T47D (cell line): ENCODE results near the gene PIK3CB.
"Not testable (repeated sequence)": the region's sequence is repeated elsewhere in the genome, so short reads cannot be mapped to it uniquely, and the experiment has no call there.

Source experiments
- DNase-seq, 2 experiments: peaks; one replicate each; pipeline versions ENCODE4 v3.0.0 to v3.0.0-alpha.2; 2011 to 2012; ENCODE audit warnings: low read depth in 1 of 2, low spot score in 1 of 2
- JUND ChIP-seq: IDR thresholded peaks from 2 replicates; pipeline ENCODE4 v1.6.1; 2012; ENCODE audit warnings: low read depth
- in situ Hi-C: cut with HindIII; loops from 2 replicates; pipeline ENCODE4 v1.10.0; 2016; ENCODE audit warnings: low sequenced_read_pairs, low pct_unique_long_range_greater_than_20kb

The PIK3CB gene

GRCh38 chr3:138842483-138843188 lies 7.9 kb upstream of the PIK3CB start:
- in situ Hi-C loops = no loop called here
- no peak for DNase-seq
- TF ChIP-seq JUND = no peak

GRCh38 chr3:138838385-138838784 lies 3.7 kb upstream of the PIK3CB start:
- in situ Hi-C loops, DNase-seq: not testable (repeated sequence)

DNA sequence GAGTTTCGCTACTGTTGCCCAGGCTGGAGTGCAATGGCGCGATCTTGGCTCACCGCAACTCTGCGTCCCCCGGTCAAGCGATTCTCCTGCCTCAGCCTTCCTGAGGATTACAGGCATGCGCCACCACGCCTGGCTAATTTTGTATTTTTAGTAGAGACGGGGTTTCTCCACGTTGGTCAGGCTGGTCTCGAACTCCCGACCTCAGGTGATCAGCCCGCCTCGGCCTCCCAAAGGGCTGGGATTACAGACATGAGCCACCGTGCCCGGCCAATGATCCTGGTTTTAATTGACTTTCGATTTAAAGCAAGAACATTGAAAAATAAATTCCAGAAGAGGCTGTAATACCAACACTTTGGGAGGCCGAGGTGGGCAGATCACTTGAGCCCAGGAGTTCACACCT lies 1.1 kb upstream of the PIK3CB start:
- DNase-seq, in situ Hi-C loops: not testable (repeated sequence)

- TF ChIP-seq JUND = no peak
- in situ Hi-C loops = no loop called here
- DNase-seq = no peak
Observed at GRCh38 chr3:138835397-138835757, 649 bp upstream of the PIK3CB start.

GRCh38 chr3:138833899-138834595 lies 681 bp downstream of the PIK3CB start:
- in situ Hi-C loops = no loop called here
- no peak for TF ChIP-seq JUND
- DNase-seq = peak; percentile 47 to 66

GRCh38 chr3:138832473-138833057 lies 2.2 kb downstream of the PIK3CB start:
- in situ Hi-C loops = not testable (repeated sequence)
- DNase-seq = peak in 1 of 2 experiments; percentile 77

- DNase-seq = peak in 1 of 2 experiments; percentile 46
- in situ Hi-C loops = no loop called here
- no peak for TF ChIP-seq JUND
Observed at GRCh38 chr3:138829886-138830510, 4.7 kb downstream of the PIK3CB start.

DNA sequence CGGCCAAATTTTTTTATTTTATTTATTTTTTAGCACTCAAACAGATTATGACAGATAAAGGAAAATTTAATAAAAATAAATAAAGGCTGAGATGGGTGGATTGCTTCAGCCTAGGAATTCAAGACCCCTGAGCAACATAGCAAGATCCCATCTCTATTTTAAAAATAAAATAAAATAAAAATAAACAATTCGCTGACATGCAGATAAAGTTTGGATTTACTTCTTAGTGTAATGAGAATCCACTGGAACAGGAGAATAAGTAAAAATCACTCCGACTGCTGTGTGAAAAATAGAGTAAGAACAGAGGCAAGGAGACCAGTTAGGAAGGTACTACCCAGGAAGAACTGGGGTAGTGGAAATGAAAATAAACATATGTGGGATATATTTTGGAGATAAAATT lies 5.6 kb downstream of the PIK3CB start:
- TF ChIP-seq JUND = no peak
- DNase-seq = no peak
- in situ Hi-C loops = no loop called here

- no peak for TF ChIP-seq JUND
- no peak for DNase-seq
- in situ Hi-C loops = no loop called here
Observed at GRCh38 chr3:138827222-138827621, 7.5 kb downstream of the PIK3CB start.

GRCh38 chr3:138825336-138825735 lies 9.4 kb downstream of the PIK3CB start:
- DNase-seq = no peak
- in situ Hi-C loops = no loop called here
- TF ChIP-seq JUND = no peak

- no peak for DNase-seq
- no peak for TF ChIP-seq JUND
- in situ Hi-C loops = no loop called here
Observed at GRCh38 chr3:138824114-138824506, 10.6 kb downstream of the PIK3CB start.

DNA sequence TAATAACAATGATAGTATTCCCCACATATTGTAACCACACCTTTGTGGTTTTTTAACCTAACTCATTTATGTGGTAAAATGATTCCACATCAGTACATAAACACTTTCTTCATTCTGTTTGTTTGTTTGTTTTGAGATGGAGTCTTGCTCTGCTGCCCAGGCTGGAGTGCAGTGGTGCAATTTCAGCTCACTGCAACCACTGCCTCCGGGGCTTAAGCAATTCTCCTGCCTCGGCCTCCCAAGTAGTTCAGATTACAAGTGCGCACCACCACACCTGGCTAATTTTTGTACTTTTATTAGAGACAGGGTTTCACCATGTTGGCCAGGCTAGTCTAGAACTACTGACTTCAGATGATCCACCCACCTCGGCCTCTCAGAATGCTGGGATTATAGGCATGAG lies 14.3 kb downstream of the PIK3CB start:
- in situ Hi-C loops, DNase-seq: not testable (repeated sequence)

- no peak for TF ChIP-seq JUND
Observed at GRCh38 chr3:138818185-138818860, 16.4 kb downstream of the PIK3CB start.

More at GRCh38 chr3:138818185-138818860, 16.4 kb downstream of the PIK3CB start:
- in situ Hi-C loops = no loop called here
- no peak for DNase-seq
